Activated gamma-delta T cell treated with Interleukin-2 at 50 U/mL for 16 hours (primary cell): ENCODE results near the gene PLAAT5.

Experiments
- DNase-seq: peaks from one replicate; pipeline ENCODE4 v3.0.0-alpha.2; 2020

PLAAT5 gene

DNA sequence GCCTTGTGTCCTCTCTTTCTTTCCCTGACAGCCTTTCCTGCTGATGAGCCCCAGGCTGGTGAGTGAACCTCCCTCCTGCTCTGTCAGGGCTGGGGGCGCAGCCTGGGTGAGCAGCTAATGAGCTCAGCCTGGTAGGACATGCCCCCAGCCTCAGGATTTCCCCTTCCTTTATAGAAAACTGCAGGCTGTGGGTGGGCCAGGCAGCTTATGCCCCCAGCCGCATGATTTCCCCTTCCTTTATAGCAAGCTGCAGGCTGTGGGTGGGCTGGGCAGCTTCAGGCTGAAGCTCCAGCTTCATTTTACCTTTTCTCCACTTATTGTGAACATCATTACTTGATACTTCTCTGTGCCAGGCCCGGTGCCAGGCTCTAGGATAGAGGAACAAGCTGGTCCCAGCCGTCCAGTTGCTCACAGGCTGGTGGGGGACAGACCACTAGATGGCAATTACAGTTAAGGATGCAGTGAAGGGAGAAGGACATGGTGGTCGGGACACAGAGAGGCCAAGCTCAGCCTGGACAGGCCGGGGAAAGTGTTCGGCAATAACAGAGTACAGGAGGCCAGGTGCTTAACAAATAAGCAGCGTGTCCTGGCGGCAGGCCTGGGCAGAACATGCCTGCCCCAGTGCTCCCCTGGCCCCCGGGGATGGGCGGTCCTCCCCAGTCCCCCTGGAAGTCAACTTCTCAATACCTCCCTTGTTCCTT, 20.2 kb upstream of the PLAAT5 start:
- no peak for DNase-seq

DNA sequence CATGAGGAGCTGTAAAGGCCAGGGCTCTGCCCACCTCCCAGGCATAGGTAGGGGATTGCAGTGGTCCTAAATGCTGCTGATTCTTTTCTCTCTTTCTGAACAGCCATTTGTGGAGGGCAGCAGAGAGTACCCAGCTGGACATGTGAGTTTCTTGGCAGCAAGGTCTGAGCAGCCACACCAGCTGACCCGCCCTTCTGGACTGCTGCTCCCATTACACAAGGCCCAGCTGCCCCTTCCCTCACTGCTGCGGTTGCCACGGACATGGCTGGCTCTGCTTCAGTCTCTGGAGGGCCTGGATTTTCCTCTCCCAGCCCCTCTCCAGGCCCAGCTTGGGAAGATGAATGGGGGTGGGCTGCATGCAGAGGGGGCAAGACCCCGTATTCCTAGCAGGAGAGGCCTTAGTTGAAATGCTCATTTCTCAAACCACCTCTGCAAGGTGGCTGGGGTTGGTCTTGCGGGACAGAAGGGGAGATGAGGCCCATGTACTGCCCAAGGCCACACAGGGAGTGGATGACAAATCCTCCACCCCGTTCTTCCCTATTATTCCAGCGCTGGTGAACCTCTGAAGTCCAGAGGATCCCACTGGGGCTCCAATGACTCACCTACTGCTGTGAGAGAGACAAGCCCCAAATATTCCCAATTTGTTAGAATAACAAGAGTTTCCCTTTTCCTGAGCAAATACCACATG, 19.5 kb upstream of the PLAAT5 start:
- no peak for DNase-seq

DNA sequence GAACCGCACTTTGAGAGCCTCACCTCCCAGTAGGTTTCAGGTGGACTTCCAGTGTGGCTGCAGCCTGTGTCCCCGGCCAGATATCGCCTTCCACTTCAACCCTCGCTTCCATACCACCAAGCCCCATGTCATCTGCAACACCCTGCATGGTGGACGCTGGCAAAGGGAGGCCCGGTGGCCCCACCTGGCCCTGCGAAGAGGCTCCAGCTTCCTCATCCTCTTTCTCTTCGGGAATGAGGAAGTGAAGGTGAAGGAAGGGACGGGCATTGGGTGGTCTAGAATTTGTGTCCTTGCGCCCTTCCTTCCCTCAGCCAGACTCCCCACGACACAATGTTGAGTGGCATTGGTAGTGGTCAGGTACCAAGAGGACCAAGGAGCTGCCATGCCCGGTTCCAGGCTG, 17.8 kb upstream of the PLAAT5 start:
- DNase-seq, result no peak

DNA sequence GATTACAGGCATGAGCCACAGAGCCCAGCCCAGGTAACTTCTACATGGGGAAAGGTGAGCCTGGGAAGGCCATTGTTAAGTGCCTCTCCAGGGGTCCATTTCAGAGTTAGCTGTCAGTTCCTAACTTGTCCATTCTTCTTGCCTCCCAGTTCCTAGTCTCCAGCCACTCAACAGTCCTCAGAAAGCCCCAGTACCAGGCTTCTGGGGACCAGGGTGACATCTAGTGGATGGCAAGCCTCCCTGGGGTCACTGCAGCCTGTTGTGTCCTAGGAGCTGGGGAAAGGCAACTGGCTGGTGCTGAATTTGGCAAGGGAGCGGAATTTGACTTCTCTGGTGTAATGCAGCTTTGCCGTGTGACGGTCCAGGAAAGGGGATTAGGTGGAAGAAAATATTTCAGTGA, 17.0 kb upstream of the PLAAT5 start:
- no peak for DNase-seq

DNA sequence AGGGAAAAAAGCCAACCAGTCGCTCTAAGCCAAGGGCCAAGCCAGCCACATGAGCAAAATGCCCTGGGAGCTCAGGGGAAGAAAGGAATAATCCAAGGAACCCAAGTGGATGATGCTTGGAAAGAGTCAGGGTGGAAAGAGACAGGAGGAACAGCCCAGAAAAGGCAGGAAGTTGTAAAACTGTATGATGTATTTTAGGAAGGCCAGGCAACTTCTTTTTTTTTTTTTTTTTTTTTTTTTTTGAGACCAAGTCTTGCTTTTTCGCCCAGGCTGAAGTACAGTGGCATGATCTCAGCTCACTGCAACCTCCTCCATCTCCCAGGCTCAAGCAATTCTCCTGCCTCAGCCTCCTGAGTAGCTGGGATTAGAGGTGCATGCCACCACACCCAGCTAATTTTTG, 16.5 kb upstream of the PLAAT5 start:
- DNase-seq, result no peak

DNA sequence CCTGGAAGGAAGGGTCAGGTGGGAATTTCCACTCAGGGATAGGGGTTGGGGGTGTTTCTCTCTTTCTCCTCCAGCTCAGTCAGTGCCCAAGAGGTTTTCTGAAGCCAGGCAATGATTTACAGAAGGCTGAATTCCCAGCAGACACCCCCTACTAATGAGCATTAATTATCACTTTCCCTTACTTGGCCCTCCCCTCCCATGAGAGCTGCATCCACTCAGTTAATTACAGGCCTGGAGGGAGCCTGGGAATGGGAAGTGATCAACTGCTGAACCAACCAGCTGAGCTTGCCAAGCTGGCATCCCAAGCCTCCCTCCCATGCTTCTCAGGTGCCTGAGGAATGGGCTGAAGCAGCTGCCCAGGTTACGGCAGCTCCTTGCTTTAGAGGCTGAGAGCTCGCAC, 15.9 kb upstream of the PLAAT5 start:
- DNase-seq, result no peak

DNA sequence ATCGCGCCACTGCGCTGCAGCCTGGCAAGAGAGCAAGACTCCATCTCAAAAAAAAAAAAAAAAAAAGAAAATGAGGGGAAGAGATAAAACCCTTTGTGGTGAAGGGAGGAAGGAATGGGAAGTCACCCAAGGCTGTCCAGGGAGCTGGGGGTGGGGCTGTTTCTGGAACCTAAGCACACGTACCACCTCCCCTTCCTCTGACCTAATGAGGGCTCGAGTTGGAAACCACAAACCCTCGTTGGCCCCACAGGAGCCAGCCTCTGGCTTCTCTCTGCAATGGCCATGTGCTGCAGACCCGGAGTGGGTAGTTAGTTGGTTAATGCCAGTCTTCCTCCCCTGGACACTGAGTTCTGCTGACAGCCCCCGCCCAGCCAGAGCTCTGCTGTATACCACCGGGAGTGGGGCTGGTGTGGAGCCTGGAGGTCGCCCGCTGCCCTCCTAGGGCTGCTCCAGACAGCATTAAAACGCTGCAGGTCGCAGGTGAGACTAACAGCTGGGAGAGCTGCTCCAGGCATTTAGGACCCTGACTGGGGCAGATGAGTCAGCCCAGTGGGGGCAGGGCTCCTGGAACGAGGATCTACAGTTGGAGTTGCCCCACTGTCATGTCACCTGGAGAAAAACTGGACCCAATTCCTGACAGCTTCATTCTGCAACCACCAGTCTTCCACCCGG, 15.0 kb upstream of the PLAAT5 start, which contains the start of gene LGALS12:
LGALS12 (plus strand) TSS at position 228 of the 672 bp plus-strand sequence; CDS start at position 603, 375 bp downstream.
- no peak for DNase-seq

DNA sequence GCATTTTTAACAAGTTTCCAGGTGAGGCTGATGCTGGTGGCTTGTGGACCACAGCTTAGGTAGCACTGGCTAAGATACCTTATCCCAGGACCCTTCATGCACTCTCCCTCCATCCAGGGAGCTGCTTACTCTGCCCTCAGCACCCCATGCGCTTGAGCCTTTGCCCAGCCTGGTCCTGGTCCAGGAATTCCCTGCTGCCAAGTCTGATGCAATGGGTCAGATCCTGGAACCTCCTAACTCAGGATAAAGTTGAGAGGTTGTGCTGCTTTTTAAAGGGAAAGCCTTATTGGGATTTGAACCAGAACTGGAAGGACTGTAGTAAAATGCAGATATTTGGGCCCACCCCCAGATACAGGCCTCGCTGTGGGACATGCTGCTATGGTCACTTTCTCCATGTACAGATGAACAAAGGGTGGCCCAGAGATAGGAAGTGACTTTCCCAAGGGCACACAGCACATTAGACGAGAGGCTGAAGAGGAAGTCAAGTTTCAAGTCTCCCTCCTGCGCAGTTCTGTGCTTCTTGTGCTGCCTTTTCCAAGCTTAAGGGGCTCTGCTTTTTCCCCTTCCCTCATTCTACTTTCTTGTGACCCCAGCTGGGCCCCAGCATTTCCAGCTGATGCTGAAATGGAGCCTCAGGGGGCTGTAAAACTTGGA, 14.1 kb upstream of the PLAAT5 start:
- DNase-seq, result no peak

DNA sequence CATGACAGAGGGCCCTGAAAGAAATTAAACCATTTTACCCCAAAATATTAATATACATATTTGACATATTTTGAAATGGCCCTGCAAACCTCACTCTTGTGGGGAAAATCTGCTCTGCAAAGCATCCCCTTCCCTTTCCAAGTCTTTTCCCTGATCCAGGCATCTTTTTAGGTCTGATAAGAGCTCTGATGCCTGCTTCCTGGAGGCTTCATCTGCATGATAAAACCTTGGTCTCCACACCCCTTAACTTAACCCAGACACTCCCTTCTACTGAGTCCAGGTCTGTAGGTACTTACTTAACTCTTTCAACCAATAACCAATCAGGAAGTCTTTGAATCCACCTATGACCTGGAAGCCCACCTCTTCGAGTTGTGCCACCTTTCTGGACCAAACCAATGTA, 13.1 kb upstream of the PLAAT5 start:
- DNase-seq, result no peak

- DNase-seq, result no peak
Measured at GRCh38 chr11:63503492-63503891, 12.5 kb upstream of the PLAAT5 start.

GRCh38 chr11:63502252-63502820, 11.4 kb upstream of the PLAAT5 start:
- DNase-seq, result no peak

GRCh38 chr11:63501236-63501635, 10.3 kb upstream of the PLAAT5 start:
- DNase-seq, result no peak

DNA sequence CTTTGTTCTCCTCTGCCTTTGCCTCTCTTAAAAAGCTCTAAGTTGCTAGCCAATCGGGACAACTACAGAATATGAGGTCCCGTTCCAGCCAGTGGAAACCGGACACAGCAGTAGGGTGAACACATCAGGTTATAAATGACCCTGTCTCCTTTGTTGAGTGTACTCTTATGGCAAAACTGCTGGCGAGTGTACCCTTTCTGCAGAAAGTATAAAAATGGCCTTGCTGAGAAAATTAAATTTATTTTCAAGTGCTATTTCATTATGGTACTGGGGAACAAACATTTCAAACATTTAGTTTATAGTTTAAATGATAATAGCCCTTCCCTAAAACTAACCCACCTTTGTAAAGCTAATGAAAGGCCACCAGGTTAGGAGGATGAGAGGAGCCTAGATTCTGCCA, 8.9 kb upstream of the PLAAT5 start:
- no peak for DNase-seq

- DNase-seq, result no peak
Measured at GRCh38 chr11:63494975-63495374, 4.0 kb upstream of the PLAAT5 start.

- no peak for DNase-seq
Measured at GRCh38 chr11:63493127-63493526, 2.2 kb upstream of the PLAAT5 start.

- no peak for DNase-seq
Measured at GRCh38 chr11:63492441-63492840, 1.5 kb upstream of the PLAAT5 start.

GRCh38 chr11:63491636-63492372, 837 bp upstream of the PLAAT5 start:
- no peak for DNase-seq

GRCh38 chr11:63491240-63491587, 247 bp upstream of the PLAAT5 start:
- no peak for DNase-seq

- DNase-seq, result no peak
Measured at GRCh38 chr11:63489879-63490278, 1.1 kb downstream of the PLAAT5 start.

GRCh38 chr11:63488789-63489188, 2.2 kb downstream of the PLAAT5 start:
- DNase-seq, result no peak

- DNase-seq, result no peak
Measured at GRCh38 chr11:63485777-63486176, 5.2 kb downstream of the PLAAT5 start.

- no peak for DNase-seq
Measured at GRCh38 chr11:63480039-63480438, 10.9 kb downstream of the PLAAT5 start.

DNA sequence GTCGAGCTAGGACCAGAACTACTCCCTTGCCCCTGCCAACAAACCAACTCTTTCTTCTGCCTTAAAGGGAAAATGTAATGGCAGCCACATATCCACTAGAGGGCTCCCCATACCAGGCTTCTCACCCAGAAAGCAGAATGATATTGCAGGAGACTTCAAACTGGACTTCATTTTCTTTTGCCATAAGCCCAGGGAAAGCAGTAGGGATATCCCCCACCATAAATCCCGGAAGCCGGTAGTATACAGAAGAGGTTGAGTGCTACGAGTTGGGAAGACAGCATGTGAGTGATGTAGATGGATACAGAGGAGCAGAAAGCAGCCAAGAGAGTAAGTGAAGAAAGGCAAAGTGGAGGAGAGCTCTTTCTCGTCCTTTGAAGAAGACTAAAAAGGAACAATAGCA, 12.1 kb downstream of the PLAAT5 start:
- peak; percentile 49 for DNase-seq
